H9 (cell line): ENCODE data around the gene CAND2. TPM values are rescaled to one million over a fixed set of nuclear protein-coding genes. Genes with fewer than 3 reads are reported as not detected.

Source experiments
- DNase-seq: peaks from one replicate; pipeline ENCODE4 v3.0.0-alpha.2; 2017
- H2AFZ ChIP-seq: one replicate; pipeline ENCODE4 v1.6.1; 2013; ENCODE audit warnings: mild to moderate bottlenecking, low read length, control low read depth, moderate library complexity
- H2AK5ac ChIP-seq: 2 replicates; pipeline ENCODE4 v1.6.1; 2013; ENCODE audit warnings: low read length, control low read depth, mixed read lengths; ENCODE audit not compliant: insufficient read length
- H2BK120ac ChIP-seq: one replicate; pipeline ENCODE4 v1.6.1; 2013; ENCODE audit warnings: low read depth, mild to moderate bottlenecking, low read length, control low read depth, inconsistent platforms; ENCODE audit not compliant: poor library complexity, severe bottlenecking
- H2BK12ac ChIP-seq: 2 replicates; pipeline ENCODE4 v1.6.1; 2013; ENCODE audit warnings: low read length, control low read depth, mixed read lengths, low read depth; ENCODE audit not compliant: insufficient read length
- H2BK15ac ChIP-seq: 2 replicates; pipeline ENCODE4 v1.6.1; 2013; ENCODE audit warnings: low read depth, low read length, control low read depth
- H2BK20ac ChIP-seq: one replicate; pipeline ENCODE4 v1.6.1; 2013; ENCODE audit warnings: low read depth, mild to moderate bottlenecking, low read length, control low read depth, inconsistent platforms; ENCODE audit not compliant: poor library complexity, severe bottlenecking
- H2BK5ac ChIP-seq: 2 replicates; pipeline ENCODE4 v1.6.1; 2013; ENCODE audit warnings: low read length, control low read depth, mixed read lengths; ENCODE audit not compliant: insufficient read length
- H3K14ac ChIP-seq: 2 replicates; pipeline ENCODE4 v1.6.1; 2013; ENCODE audit warnings: low read length, control low read depth; ENCODE audit not compliant: insufficient read depth
- H3K18ac ChIP-seq: 2 replicates; pipeline ENCODE4 v1.6.1; 2013; ENCODE audit warnings: low read depth, mild to moderate bottlenecking, mixed read lengths, low read length, control low read depth; ENCODE audit not compliant: insufficient read length
- H3K23ac ChIP-seq: 2 replicates; pipeline ENCODE4 v1.6.1; 2013; ENCODE audit warnings: low read length, control low read depth, mixed read lengths, low read depth; ENCODE audit not compliant: insufficient read length
- H3K23me2 ChIP-seq: 2 replicates; pipeline ENCODE4 v1.6.1; 2013; ENCODE audit warnings: low read depth, mild to moderate bottlenecking, mixed read lengths, low read length, control low read depth; ENCODE audit not compliant: insufficient read length, poor library complexity, severe bottlenecking
- H3K27ac ChIP-seq: 2 replicates; pipeline ENCODE4 v1.5.1; 2013; ENCODE audit warnings: low read length, control low read depth, mixed read lengths, low read depth; ENCODE audit not compliant: insufficient read length
- H3K27me3 ChIP-seq: 2 replicates; pipeline ENCODE4 v1.6.1; 2013; ENCODE audit warnings: low read length, control low read depth, inconsistent platforms; ENCODE audit not compliant: insufficient read depth
- H3K4ac ChIP-seq: 2 replicates; pipeline ENCODE4 v1.6.1; 2013; ENCODE audit warnings: low read depth, mild to moderate bottlenecking, control low read depth, inconsistent platforms, low read length, moderate library complexity
- H3K4me1 ChIP-seq: 2 replicates; pipeline ENCODE4 v1.6.1; 2013; ENCODE audit warnings: low read length, control low read depth, inconsistent platforms; ENCODE audit not compliant: insufficient read depth
- H3K4me2 ChIP-seq: 2 replicates; pipeline ENCODE4 v1.6.1; 2013; ENCODE audit warnings: low read length, control low read depth, mixed read lengths; ENCODE audit not compliant: insufficient read length, insufficient read depth
- H3K56ac ChIP-seq: 2 replicates; pipeline ENCODE4 v1.6.1; 2013; ENCODE audit warnings: low read depth, mild to moderate bottlenecking, mixed read lengths, low read length, control low read depth; ENCODE audit not compliant: insufficient read length
- H3K79me1 ChIP-seq: 2 replicates; pipeline ENCODE4 v1.6.1; 2013; ENCODE audit warnings: low read depth, mild to moderate bottlenecking, moderate library complexity, low read length, control low read depth, inconsistent platforms; ENCODE audit not compliant: insufficient read depth, poor library complexity, severe bottlenecking
- H3K79me2 ChIP-seq: 2 replicates; pipeline ENCODE4 v1.6.1; 2013; ENCODE audit warnings: low read length, control low read depth, inconsistent platforms; ENCODE audit not compliant: insufficient read depth
- H3K9ac ChIP-seq: 2 replicates; pipeline ENCODE4 v1.6.1; 2013; ENCODE audit warnings: low read length, control low read depth, mixed read lengths; ENCODE audit not compliant: insufficient read length; ENCODE audit errors: extremely low read depth
- H3K9me3 ChIP-seq: one replicate; pipeline ENCODE4 v1.6.1; 2013; ENCODE audit warnings: low read depth, low read length, inconsistent platforms; ENCODE audit not compliant: control insufficient read depth
- H3T11ph ChIP-seq: one replicate; pipeline ENCODE4 v1.6.1; 2013; ENCODE audit warnings: mild to moderate bottlenecking, low read length, control low read depth, inconsistent platforms
- H4K20me1 ChIP-seq: one replicate; pipeline ENCODE4 v1.6.1; 2013; ENCODE audit not compliant: control insufficient read depth, insufficient read length, insufficient read depth
- H4K5ac ChIP-seq: 2 replicates; pipeline ENCODE4 v1.6.1; 2013; ENCODE audit warnings: low read depth, mild to moderate bottlenecking, mixed read lengths, low read length, control low read depth; ENCODE audit not compliant: insufficient read length
- H4K8ac ChIP-seq: replicated peaks from 2 replicates; pipeline ENCODE4 v1.6.1; 2013; ENCODE audit warnings: low read length, control low read depth, mixed read lengths, low read depth; ENCODE audit not compliant: insufficient read length
- H4K91ac ChIP-seq: 2 replicates; pipeline ENCODE4 v1.6.1; 2013; ENCODE audit warnings: low read depth, mild to moderate bottlenecking, moderate library complexity, mixed read lengths, low read length, control low read depth; ENCODE audit not compliant: insufficient read length
- H3K27ac Mint-ChIP-seq, 3 experiments: 2 replicates in 2 of 3; 3 replicates in 1 of 3; pipeline ENCODE4 v1.8.0; 2020 to 2021; ENCODE audit warnings: mixed read lengths in 3 of 3, mild to moderate bottlenecking in 1 of 3, moderate library complexity in 1 of 3
- H3K27me3 Mint-ChIP-seq: 2 replicates; pipeline ENCODE4 v1.8.0; 2021; ENCODE audit warnings: low read depth, mild to moderate bottlenecking, moderate library complexity, mixed read lengths
- H3K36me3 Mint-ChIP-seq, 3 experiments: 2 replicates in 2 of 3; 3 replicates in 1 of 3; pipeline ENCODE4 v1.8.0; 2020 to 2021; ENCODE audit warnings: low read depth in 3 of 3, mixed read lengths in 3 of 3; ENCODE audit not compliant: insufficient read depth in 1 of 3
- H3K4me1 Mint-ChIP-seq, 2 experiments: 2 replicates each; pipeline ENCODE4 v1.8.0; 2020; ENCODE audit warnings: mixed read lengths in 2 of 2
- H3K4me3 Mint-ChIP-seq, 2 experiments: 2 replicates in 1 of 2; 3 replicates in 1 of 2; pipeline ENCODE4 v1.8.0; 2020 to 2021; ENCODE audit warnings: mild to moderate bottlenecking in 2 of 2, mixed read lengths in 2 of 2, moderate library complexity in 1 of 2
- H3K9me3 Mint-ChIP-seq, 2 experiments: 2 replicates in 1 of 2; 3 replicates in 1 of 2; pipeline ENCODE4 v1.8.0; 2020; ENCODE audit warnings: mild to moderate bottlenecking in 2 of 2, mixed read lengths in 2 of 2, moderate library complexity in 1 of 2
- CTCF ChIP-seq: fragments of 200-600 bp; sonication (generic); conservative IDR thresholded peaks from 3 replicates; pipeline ENCODE4 v1.8.0; 2021; ENCODE audit warnings: antibody characterized with exemption, mild to moderate bottlenecking
- WGBS: extraction: QIAGEN DNeasy Blood & Tissue Kit; methylation state at CpG from one replicate; pipeline ENCODE4 v1.1.7; 2013; ENCODE audit warnings: missing lambda C conversion rate, low lambda C conversion rate, mixed read lengths; ENCODE audit not compliant: insufficient read length; ENCODE audit errors: extremely low coverage; 5-methylcytosine and 5-hydroxymethylcytosine counted together
- total RNA-seq: library from RNA; stranded (reverse); gene quantifications from 2 replicates; pipeline ENCODE4 v1.2.1, GENCODE V29; 2021

CAND2 gene
- total RNA-seq, 1 experiment from 2014 or later = 10.7 TPM

GRCh38 chr3:12830785-12831156 lies 34.3 kb downstream of the CAND2 start:
- Histone ChIP-seq H3T11ph (no peak overlapping the region), H2BK5ac (no peak overlapping the region), H2BK15ac (no peak overlapping the region), H3K4me1 (no peaks in the 10 kb centered on the region), H2BK20ac (no peak overlapping the region), H3K56ac (no peak overlapping the region), H3K23me2 (no peaks in the 10 kb centered on the region), H4K5ac (no peak overlapping the region), H4K91ac (no peak overlapping the region), H3K27me3 (no peaks in the 10 kb centered on the region; the same call in 1 of the 2 replicates), H3K27ac (no peak overlapping the region), H3K4ac (no peak overlapping the region), H4K8ac (no peak overlapping the region), H3K79me2 (no peaks in the 10 kb centered on the region), H3K79me1 (no peaks in the 10 kb centered on the region), H3K9ac (no peak overlapping the region), H4K20me1 (no peaks in the 10 kb centered on the region), H3K9me3 (no peaks in the 10 kb centered on the region), H3K23ac (no peak overlapping the region), H3K18ac (no peak overlapping the region), H2AK5ac (no peak overlapping the region), H2BK120ac (no peak overlapping the region), H2AFZ (no peak overlapping the region), H3K4me2 (no peak overlapping the region), H2BK12ac (no peak overlapping the region), H3K14ac (no peak overlapping the region)
- DNase-seq = no peak
- WGBS = no CpG with 5 or more reads among the region's 4 CpGs
- H3K4me1 Mint-ChIP-seq = peaks cover 31 to 37% of the 10 kb centered on the region in 2 experiments
- peak; percentile 43 for TF ChIP-seq CTCF
- H3K27ac Mint-ChIP-seq = peak overlapping the region; percentile 77 to 91 (median 89); a peak in 4 of 7 replicates
- H3K4me3 Mint-ChIP-seq = no peak overlapping the region
- no peaks in the 10 kb centered on the region for H3K9me3 Mint-ChIP-seq
- no peaks in the 10 kb centered on the region; the same call in 1 of the 2 replicates for H3K27me3 Mint-ChIP-seq
- H3K36me3 Mint-ChIP-seq = peaks cover 24 to 60% (median 53%) of the 10 kb centered on the region in 3 experiments; a peak in 6 of 7 replicates
